G401.6 (cell line): Measurements from ENCODE around the gene XXYLT1.

Experiments used
- FAIRE-seq: peaks from 2 replicates; lab custom pipeline; 2012; peaks lifted over from hg19 to GRCh38; lab: Jason Lieb, UNC

Gene XXYLT1

DNA sequence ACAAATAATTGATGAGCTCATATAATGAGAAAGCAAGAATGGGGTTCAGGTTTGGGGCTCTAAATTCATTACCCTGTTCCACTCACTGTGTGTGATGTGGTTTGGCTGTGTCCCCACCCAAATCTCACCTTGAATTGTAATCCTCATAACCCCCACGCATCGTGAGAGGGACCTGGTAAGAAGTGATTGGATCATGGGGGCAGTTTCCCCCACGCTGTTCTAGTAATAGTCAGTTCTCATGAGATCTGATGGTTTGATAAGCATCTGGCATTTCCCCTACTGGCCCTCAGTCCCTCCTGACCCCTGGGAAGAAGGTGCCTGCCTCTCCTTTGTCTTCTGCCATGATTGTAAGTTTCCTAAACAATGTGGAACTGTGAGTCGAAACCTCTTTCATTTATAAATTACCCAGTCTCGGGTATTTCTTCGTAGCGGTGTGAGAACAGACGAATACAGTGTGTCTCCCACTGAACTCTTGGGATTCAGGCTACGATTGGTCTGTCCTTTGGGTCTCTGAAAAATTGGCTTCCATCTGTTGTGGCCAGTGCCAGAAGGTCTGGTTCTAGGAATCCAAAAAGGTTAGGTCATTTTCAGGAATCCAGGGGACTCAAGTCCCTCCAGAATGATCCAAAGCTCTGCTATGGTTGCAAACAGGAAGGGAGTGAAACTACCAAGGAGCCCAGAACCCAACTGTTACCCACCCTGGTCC lies 87.7 kb downstream of the XXYLT1 start:
- no peak for FAIRE-seq

DNA sequence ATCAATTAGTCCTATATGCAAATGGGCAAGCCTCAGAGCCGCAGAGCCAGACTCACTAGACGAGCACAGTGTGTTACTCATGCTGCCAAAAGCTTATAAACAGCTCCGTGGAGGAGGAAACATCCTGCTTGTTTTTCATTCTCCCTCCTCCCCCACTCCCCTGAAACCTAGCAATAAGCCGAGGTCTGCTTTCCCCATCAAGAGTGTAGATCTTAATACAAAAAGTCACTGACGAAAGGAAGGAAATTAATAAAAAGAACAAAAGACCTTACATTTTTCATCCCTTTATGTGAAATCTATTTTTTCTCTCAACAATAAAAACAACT lies 88.5 kb downstream of the XXYLT1 start:
- no peak for FAIRE-seq

DNA sequence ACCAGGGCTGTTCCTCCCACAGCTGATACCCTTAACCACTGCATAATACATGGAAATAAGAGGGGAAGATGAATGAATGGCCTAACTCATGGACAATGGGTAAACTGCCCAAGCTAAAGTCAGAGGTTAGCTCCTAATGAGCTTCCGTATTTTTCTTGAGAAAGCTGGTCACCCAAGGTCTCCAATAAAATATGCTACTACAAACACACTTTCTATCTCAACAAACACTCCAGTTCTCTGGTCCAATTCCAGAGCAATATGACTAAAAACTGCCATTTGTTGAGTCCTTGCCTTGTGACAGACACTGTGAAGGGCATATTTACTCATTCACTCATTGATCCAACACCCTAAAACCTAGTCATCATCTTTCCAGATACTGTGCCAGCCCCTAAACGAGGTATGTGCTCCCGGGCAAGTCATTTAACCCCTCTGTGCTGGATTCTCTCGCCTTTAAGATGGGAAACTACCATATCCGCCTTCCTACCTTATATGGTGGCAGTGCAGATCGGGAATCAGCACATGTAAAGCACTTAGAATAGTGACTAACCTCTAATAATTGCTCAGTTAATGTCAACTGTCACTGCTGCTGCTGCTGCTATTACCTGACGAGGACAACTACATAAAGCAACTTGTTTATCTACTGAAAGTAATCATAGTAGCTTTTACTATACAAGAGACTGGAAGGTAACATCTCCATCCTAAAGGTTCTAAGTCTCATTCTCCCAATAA lies 89.1 kb downstream of the XXYLT1 start:
- no peak for FAIRE-seq

GRCh38 chr3:195181113-195181498 lies 89.9 kb downstream of the XXYLT1 start:
- FAIRE-seq = no peak

DNA sequence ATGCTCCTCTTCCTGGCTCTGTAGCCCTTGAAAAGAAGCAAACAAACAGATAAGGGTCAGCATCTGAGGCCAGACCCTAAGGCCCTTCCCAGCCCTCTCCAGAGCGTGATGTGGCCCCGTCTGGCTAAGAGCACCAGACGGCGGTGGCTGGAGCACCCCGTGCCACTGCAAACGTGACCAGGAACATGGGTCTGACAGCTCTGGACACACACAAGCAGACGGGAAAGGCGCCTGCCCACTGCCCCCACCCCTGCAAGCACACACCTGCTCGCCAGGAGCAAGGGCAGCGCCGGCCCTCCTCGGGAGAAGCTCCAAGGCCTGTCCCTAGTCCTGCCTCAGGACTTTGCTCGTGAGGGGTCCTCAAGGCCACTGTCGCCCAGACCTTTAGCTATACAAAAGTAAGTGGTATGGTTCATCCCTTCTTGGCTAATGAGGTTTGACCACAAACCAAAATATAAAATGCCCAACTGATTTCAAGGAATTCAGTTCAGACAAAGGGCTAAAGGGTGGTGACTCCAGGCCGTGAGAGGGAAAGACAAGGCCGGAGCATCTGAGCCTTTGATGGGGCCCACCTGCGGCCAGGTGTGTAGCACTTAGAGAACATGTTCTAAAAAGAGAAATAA lies 90.4 kb downstream of the XXYLT1 start:
- FAIRE-seq = no peak

- no peak for FAIRE-seq
Measured at GRCh38 chr3:195179776-195180489, 91.0 kb downstream of the XXYLT1 start.

GRCh38 chr3:195178124-195178910 lies 92.6 kb downstream of the XXYLT1 start:
- FAIRE-seq = no peak

DNA sequence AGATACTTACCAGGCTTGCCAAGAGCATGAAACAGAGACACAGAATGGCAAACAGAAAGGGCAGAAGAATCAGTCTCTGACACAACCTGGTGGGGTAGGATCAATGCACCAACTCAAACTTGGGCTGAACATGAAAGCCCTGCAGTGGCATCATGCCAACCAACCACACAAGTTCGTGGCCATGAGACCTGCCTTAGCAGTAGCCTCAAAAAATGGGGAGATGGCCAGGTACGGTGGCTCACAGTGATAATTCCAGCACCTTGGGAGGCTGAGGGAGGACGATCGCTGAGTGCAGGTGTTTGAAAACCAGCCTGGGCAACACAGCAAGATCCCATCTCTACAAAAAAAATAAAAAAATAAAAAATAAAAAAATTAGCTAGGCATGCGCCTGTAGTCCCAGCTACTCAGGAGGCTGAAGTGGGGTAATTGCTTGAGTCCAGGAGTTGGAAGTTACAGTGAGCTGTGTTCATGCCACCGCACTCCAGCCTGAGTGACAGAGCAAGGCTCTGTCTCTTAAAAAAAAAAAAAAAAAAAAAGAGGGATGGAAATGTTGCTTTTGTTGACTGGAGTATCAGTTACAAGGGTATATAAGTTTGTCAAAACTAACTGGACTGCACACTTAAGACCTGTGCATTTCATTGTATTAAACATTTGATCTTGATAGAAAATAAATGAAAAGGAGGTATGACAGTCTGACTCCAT lies 93.4 kb downstream of the XXYLT1 start:
- no peak for FAIRE-seq

- FAIRE-seq = no peak
Measured at GRCh38 chr3:195176776-195177175, 94.2 kb downstream of the XXYLT1 start.

DNA sequence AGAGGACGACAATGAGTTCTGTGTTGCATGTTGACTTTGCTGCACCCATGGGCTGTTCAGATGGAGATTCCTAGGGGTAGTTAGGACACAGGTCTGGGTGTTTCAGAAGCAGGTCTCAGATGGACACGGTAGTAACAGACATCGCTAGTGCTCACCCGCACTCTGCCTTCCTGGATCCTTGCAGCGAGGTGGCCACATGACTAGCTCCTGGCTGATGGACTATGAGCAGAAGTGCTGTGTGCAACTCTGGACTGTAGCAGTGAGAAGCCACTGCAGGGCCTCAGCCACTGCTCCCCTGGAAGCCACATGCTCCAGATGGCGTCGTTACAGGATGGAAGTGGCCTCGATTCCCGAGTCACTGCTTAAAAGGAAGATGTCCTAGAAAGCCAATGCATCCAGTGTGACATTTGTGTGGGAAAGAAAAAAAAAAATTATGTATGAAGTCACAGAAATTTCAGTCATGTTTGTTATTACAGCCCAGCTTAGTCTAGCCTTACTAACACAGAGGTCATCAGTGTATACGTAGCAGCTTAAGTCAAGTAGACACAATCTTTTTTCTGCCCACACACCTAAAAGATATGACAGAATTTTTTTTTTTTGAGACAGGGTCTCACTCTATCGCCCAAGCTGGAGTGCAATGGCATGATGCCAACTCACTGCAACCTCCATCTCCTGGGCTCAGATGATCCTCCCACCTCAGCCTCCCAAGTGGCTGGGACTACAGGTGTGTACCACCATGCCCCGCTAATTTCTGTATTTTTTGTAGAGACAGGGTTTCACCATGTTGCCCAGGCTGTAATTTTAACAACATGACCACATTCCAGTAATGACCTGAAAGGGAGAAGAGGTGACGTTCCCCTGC lies 95.3 kb downstream of the XXYLT1 start:
- no peak for FAIRE-seq

DNA sequence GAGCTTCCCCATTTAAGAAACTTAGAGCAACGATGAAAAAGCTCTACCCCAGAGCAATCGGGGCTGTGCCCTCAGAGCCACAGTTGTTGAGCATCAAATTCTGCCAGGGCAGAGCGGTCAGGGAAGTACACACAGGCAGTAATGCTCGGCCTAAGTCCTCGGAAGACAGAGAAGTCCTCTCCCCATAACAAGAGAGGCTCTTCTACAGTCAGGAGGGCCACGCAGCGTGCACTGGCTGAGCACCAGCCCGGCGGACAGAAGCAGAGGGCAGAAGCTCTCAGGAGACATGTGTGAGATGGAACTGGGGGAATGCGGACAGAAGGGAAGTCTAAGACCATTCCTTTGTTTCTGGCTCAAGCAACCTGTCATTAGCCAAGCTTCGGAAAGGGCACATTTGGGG lies 95.9 kb downstream of the XXYLT1 start:
- no peak for FAIRE-seq

DNA sequence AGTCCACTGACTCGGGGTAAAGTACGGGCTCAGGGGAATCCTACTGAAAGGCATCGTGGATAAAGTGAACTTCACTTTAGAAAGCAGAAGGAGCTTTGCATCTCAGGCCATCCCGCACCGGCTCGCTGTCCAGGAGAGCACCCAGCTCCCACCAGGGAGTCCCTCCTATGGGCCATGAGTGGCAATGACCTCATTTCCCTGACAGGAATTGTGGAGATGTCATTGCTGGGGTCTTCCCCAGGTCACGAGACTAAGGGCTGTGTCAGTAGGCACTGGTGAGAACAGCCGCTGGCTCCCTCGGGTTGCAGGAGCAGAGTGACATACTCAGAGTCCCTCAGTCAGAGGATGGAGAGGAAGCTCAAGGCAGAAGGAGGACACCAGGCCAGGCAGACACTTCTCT lies 97.3 kb downstream of the XXYLT1 start:
- FAIRE-seq = no peak

GRCh38 chr3:195172896-195173295 lies 98.1 kb downstream of the XXYLT1 start:
- no peak for FAIRE-seq

DNA sequence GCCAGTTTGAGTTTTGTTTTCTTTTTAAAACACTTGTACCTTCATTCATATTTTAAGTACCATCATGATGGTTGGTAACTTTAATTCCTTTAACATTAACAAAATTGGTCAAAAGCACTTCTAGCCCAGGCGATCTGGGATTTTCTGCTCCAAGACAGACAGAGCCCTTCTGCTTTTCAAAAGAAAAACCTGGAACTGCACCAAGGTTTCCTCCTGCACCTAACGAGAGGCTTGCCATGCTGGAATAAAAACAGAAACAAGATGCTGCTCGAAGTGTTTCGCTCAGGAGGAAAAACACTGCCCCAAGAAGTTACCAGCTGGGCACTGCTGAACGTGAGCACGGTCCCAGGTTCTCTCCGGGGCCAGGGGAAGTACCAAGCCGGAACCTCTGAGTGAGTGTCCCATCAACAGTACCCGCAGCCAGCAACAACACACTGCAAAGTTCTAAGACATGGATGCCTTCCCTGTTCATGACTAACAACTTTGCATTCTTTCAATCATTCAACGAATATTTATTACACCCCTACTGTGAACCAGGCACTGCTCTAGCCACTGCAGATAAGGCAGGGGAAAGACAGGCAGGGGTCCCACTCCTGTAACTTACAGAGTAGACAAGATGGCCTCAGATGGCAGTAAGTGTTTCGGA lies 98.8 kb downstream of the XXYLT1 start:
- FAIRE-seq = no peak

- FAIRE-seq = no peak
Measured at GRCh38 chr3:195171093-195171873, 99.7 kb downstream of the XXYLT1 start.

DNA sequence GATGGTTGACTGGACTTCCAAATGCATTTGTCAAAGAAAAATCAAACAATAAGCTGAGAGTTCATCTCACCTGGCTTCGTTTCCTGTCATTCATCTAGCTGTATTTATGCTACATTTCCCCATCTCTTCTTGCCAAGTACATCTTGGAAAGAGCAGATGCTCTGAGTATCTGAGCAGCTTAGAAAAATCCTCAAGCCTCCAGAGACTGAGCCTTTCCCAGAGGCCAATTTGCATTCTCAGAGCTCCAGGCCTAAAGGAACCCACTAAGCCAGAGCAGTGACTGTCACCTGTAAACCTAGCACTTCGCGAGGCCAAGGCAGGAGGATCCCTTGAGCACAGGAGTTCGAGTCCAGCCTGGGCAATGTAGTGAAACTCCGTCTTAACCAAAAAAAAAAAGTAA lies 100.5 kb downstream of the XXYLT1 start:
- FAIRE-seq = no peak

- FAIRE-seq = no peak
Measured at GRCh38 chr3:195169011-195169649, 101.8 kb downstream of the XXYLT1 start.

- no peak for FAIRE-seq
Measured at GRCh38 chr3:195168009-195168762, 102.8 kb downstream of the XXYLT1 start.
